ENCODE measurements around the gene MAPT.

Gene MAPT

GRCh38 chr17:45976755-45977505 is 82.6 kb downstream of the MAPT start:
- H3K9ac ChIP-seq (ENCODE audit: low read length): no peak overlapping the region
- H3K27me3 ChIP-seq (ENCODE audit: control insufficient read depth in 1 of 2, insufficient read depth in 2 of 2, low read length in 2 of 2): no peaks in the 10 kb centered on the region
- no peaks in the 10 kb centered on the region for H3K9me3 ChIP-seq (ENCODE audit: low read length)
- peaks cover 11% of the 10 kb centered on the region for H3K4me1 ChIP-seq (ENCODE audit: insufficient read depth, low read length)
- no peak overlapping the region for H3K4me3 ChIP-seq (ENCODE audit: low read depth in 1 of 2, low read length in 2 of 2)
- no peaks in the 10 kb centered on the region for H3K36me3 ChIP-seq (ENCODE audit: insufficient read depth, low read length)
- no peak overlapping the region for H3K27ac ChIP-seq (ENCODE audit: low read depth, low read length)

- Histone ChIP-seq H3K27ac (ENCODE audit: low read depth, low read length) (no peak overlapping the region), H3K36me3 (ENCODE audit: insufficient read depth, low read length) (no peaks in the 10 kb centered on the region), H3K4me3 (ENCODE audit: low read depth in 1 of 2, low read length in 2 of 2) (no peak overlapping the region), H3K4me1 (ENCODE audit: insufficient read depth, low read length) (peaks cover 10% of the 10 kb centered on the region), H3K27me3 (ENCODE audit: control insufficient read depth in 1 of 2, insufficient read depth in 2 of 2, low read length in 2 of 2) (no peaks in the 10 kb centered on the region), H3K9ac (ENCODE audit: low read length) (no peak overlapping the region), H3K9me3 (ENCODE audit: low read length) (no peaks in the 10 kb centered on the region)
These were observed 83.1 kb downstream of the MAPT start for GRCh38 chr17:45977506-45977824.

GRCh38 chr17:45977976-45978626 is 83.7 kb downstream of the MAPT start:
- Histone ChIP-seq H3K27me3 (ENCODE audit: control insufficient read depth in 1 of 2, insufficient read depth in 2 of 2, low read length in 2 of 2) (no peaks in the 10 kb centered on the region), H3K4me1 (ENCODE audit: insufficient read depth, low read length) (peaks cover 6% of the 10 kb centered on the region), H3K36me3 (ENCODE audit: insufficient read depth, low read length) (no peaks in the 10 kb centered on the region), H3K9ac (ENCODE audit: low read length) (no peak overlapping the region), H3K27ac (ENCODE audit: low read depth, low read length) (no peak overlapping the region), H3K9me3 (ENCODE audit: low read length) (no peaks in the 10 kb centered on the region), H3K4me3 (ENCODE audit: low read depth in 1 of 2, low read length in 2 of 2) (no peak overlapping the region)

- Histone ChIP-seq H3K9ac (ENCODE audit: low read length) (no peak overlapping the region), H3K36me3 (ENCODE audit: insufficient read depth, low read length) (no peaks in the 10 kb centered on the region), H3K27me3 (ENCODE audit: control insufficient read depth in 1 of 2, insufficient read depth in 2 of 2, low read length in 2 of 2) (no peaks in the 10 kb centered on the region), H3K9me3 (ENCODE audit: low read length) (no peaks in the 10 kb centered on the region), H3K27ac (ENCODE audit: low read depth, low read length) (no peak overlapping the region), H3K4me1 (ENCODE audit: insufficient read depth, low read length) (no peaks in the 10 kb centered on the region), H3K4me3 (ENCODE audit: low read depth in 1 of 2, low read length in 2 of 2) (no peak overlapping the region)
These were observed 84.8 kb downstream of the MAPT start for GRCh38 chr17:45979137-45979536.

- Histone ChIP-seq H3K27ac (ENCODE audit: low read depth, low read length) (no peak overlapping the region), H3K27me3 (ENCODE audit: control insufficient read depth in 1 of 2, insufficient read depth in 2 of 2, low read length in 2 of 2) (no peaks in the 10 kb centered on the region), H3K9ac (ENCODE audit: low read length) (no peak overlapping the region), H3K4me3 (ENCODE audit: low read depth in 1 of 2, low read length in 2 of 2) (no peak overlapping the region), H3K4me1 (ENCODE audit: insufficient read depth, low read length) (no peaks in the 10 kb centered on the region), H3K36me3 (ENCODE audit: insufficient read depth, low read length) (no peaks in the 10 kb centered on the region), H3K9me3 (ENCODE audit: low read length) (no peaks in the 10 kb centered on the region)
These were observed 86.5 kb downstream of the MAPT start for GRCh38 chr17:45980855-45981254.

GRCh38 chr17:45981306-45981705 is 87.0 kb downstream of the MAPT start:
- Histone ChIP-seq H3K4me1 (ENCODE audit: insufficient read depth, low read length) (no peaks in the 10 kb centered on the region), H3K9ac (ENCODE audit: low read length) (no peak overlapping the region), H3K9me3 (ENCODE audit: low read length) (no peaks in the 10 kb centered on the region), H3K27me3 (ENCODE audit: control insufficient read depth in 1 of 2, insufficient read depth in 2 of 2, low read length in 2 of 2) (no peaks in the 10 kb centered on the region), H3K36me3 (ENCODE audit: insufficient read depth, low read length) (no peaks in the 10 kb centered on the region), H3K4me3 (ENCODE audit: low read depth in 1 of 2, low read length in 2 of 2) (no peak overlapping the region), H3K27ac (ENCODE audit: low read depth, low read length) (no peak overlapping the region)

GRCh38 chr17:45982791-45983613 is 88.6 kb downstream of the MAPT start:
- no peak overlapping the region for H3K27ac ChIP-seq (ENCODE audit: low read depth, low read length)
- no peaks in the 10 kb centered on the region for H3K36me3 ChIP-seq (ENCODE audit: insufficient read depth, low read length)
- no peaks in the 10 kb centered on the region for H3K4me1 ChIP-seq (ENCODE audit: insufficient read depth, low read length)
- no peaks in the 10 kb centered on the region for H3K9me3 ChIP-seq (ENCODE audit: low read length)
- no peak overlapping the region for H3K4me3 ChIP-seq (ENCODE audit: low read depth in 1 of 2, low read length in 2 of 2)
- H3K27me3 ChIP-seq (ENCODE audit: control insufficient read depth in 1 of 2, insufficient read depth in 2 of 2, low read length in 2 of 2): no peaks in the 10 kb centered on the region
- H3K9ac ChIP-seq (ENCODE audit: low read length): no peak overlapping the region

GRCh38 chr17:45983614-45984310 is 89.4 kb downstream of the MAPT start:
- Histone ChIP-seq H3K9ac (ENCODE audit: low read length) (no peak overlapping the region), H3K27me3 (ENCODE audit: control insufficient read depth in 1 of 2, insufficient read depth in 2 of 2, low read length in 2 of 2) (no peaks in the 10 kb centered on the region), H3K4me1 (ENCODE audit: insufficient read depth, low read length) (no peaks in the 10 kb centered on the region), H3K4me3 (ENCODE audit: low read depth in 1 of 2, low read length in 2 of 2) (no peak overlapping the region), H3K9me3 (ENCODE audit: low read length) (no peaks in the 10 kb centered on the region), H3K36me3 (ENCODE audit: insufficient read depth, low read length) (no peaks in the 10 kb centered on the region), H3K27ac (ENCODE audit: low read depth, low read length) (no peak overlapping the region)

- no peak overlapping the region for H3K9ac ChIP-seq (ENCODE audit: low read length)
- no peaks in the 10 kb centered on the region for H3K36me3 ChIP-seq (ENCODE audit: insufficient read depth, low read length)
- H3K27me3 ChIP-seq (ENCODE audit: control insufficient read depth in 1 of 2, insufficient read depth in 2 of 2, low read length in 2 of 2): no peaks in the 10 kb centered on the region
- no peaks in the 10 kb centered on the region for H3K9me3 ChIP-seq (ENCODE audit: low read length)
- no peak overlapping the region for H3K4me3 ChIP-seq (ENCODE audit: low read depth in 1 of 2, low read length in 2 of 2)
- H3K27ac ChIP-seq (ENCODE audit: low read depth, low read length): no peak overlapping the region
- H3K4me1 ChIP-seq (ENCODE audit: insufficient read depth, low read length): no peaks in the 10 kb centered on the region
These were observed 90.0 kb downstream of the MAPT start for GRCh38 chr17:45984368-45984767.

- Histone ChIP-seq H3K9me3 (ENCODE audit: low read length) (no peaks in the 10 kb centered on the region), H3K9ac (ENCODE audit: low read length) (no peak overlapping the region), H3K36me3 (ENCODE audit: insufficient read depth, low read length) (no peaks in the 10 kb centered on the region), H3K4me3 (ENCODE audit: low read depth in 1 of 2, low read length in 2 of 2) (no peak overlapping the region), H3K4me1 (ENCODE audit: insufficient read depth, low read length) (no peaks in the 10 kb centered on the region), H3K27ac (ENCODE audit: low read depth, low read length) (no peak overlapping the region), H3K27me3 (ENCODE audit: control insufficient read depth in 1 of 2, insufficient read depth in 2 of 2, low read length in 2 of 2) (no peaks in the 10 kb centered on the region)
These were observed 91.1 kb downstream of the MAPT start for GRCh38 chr17:45985447-45985846.

GRCh38 chr17:45986056-45986455 is 91.7 kb downstream of the MAPT start:
- Histone ChIP-seq H3K9ac (ENCODE audit: low read length) (no peak overlapping the region), H3K36me3 (ENCODE audit: insufficient read depth, low read length) (no peaks in the 10 kb centered on the region), H3K9me3 (ENCODE audit: low read length) (no peaks in the 10 kb centered on the region), H3K27me3 (ENCODE audit: control insufficient read depth in 1 of 2, insufficient read depth in 2 of 2, low read length in 2 of 2) (no peaks in the 10 kb centered on the region), H3K4me1 (ENCODE audit: insufficient read depth, low read length) (no peaks in the 10 kb centered on the region), H3K27ac (ENCODE audit: low read depth, low read length) (no peak overlapping the region), H3K4me3 (ENCODE audit: low read depth in 1 of 2, low read length in 2 of 2) (no peak overlapping the region)
